ENCODE data around the gene CYSLTR2.

Gene CYSLTR2

GRCh38 chr13:48654511-48654910, 782 bp downstream of the CYSLTR2 start:
- H3K4me1 ChIP-seq (ENCODE audit: low read depth, poor library complexity, severe bottlenecking), result no peaks in the 10 kb centered on the region
- H3K36me3 ChIP-seq (ENCODE audit: insufficient read depth), result no peaks in the 10 kb centered on the region
- no peak overlapping the region for H3K9ac ChIP-seq
- H3K79me2 ChIP-seq (ENCODE audit: insufficient read depth, low read depth), result no peaks in the 10 kb centered on the region
- no peak overlapping the region for H3K27ac ChIP-seq
- H3K27me3 ChIP-seq (ENCODE audit: insufficient read depth, low read depth), result no peaks in the 10 kb centered on the region
- TF ChIP-seq, protein P1, sequence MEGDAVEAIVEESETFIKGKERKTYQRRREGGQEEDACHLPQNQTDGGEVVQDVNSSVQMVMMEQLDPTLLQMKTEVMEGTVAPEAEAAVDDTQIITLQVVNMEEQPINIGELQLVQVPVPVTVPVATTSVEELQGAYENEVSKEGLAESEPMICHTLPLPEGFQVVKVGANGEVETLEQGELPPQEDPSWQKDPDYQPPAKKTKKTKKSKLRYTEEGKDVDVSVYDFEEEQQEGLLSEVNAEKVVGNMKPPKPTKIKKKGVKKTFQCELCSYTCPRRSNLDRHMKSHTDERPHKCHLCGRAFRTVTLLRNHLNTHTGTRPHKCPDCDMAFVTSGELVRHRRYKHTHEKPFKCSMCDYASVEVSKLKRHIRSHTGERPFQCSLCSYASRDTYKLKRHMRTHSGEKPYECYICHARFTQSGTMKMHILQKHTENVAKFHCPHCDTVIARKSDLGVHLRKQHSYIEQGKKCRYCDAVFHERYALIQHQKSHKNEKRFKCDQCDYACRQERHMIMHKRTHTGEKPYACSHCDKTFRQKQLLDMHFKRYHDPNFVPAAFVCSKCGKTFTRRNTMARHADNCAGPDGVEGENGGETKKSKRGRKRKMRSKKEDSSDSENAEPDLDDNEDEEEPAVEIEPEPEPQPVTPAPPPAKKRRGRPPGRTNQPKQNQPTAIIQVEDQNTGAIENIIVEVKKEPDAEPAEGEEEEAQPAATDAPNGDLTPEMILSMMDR (conservative IDR thresholded peaks at IDR 0.05; ENCODE audit: low read depth, low read length), result no peak
- H4K20me1 ChIP-seq (ENCODE audit: insufficient read depth), result no peaks in the 10 kb centered on the region
- no peak overlapping the region for H3K4me2 ChIP-seq
- H2AFZ ChIP-seq (ENCODE audit: low read depth), result no peak overlapping the region
- no peak overlapping the region for H3K4me3 ChIP-seq (IDR thresholded peaks at IDR 0.05; ENCODE audit: insufficient read depth, low read depth, low read length)

DNA sequence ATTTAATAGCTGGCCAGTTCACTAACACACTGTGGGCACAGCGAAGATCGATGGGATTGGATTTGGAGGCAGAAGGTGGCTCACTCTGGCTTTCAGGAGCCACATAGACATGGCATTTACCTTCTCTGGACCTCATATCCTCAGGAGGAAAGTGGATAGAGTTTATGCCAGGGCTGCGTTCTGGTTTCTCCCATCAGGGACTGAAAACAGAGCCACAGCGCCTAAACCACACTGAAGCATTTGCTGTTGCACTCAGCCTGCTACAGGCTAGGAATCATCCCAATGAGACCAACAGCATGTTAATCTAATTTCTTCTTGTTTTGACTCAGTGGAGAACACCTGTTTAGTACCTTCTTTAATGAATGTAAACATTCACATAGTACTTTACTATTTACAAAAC, 1.6 kb downstream of the CYSLTR2 start:
- Histone ChIP-seq H3K79me2 (ENCODE audit: insufficient read depth, low read depth) (no peaks in the 10 kb centered on the region), H3K9ac (no peak overlapping the region), H3K27ac (no peak overlapping the region)

DNA sequence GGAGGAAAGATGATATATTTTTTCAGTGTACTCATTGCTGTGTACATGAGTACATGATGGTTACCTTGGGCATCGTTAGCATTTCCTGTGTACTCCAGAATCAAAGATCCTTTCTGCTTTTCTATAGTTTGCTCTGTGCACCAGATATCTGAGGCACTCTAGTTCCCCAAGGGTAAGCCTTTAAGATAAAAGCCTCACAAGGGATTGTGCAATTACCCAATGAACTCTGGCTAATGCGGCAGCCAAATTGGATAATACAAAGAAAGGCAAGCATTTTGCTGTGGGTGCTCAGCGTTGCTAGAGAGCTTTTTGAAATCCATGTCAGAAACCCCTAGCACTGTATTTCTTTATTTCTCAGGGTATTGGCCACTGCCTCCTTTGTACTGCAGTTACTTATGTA, 2.9 kb downstream of the CYSLTR2 start:
- Histone ChIP-seq H3K4me2 (no peak overlapping the region), H3K9ac (no peak overlapping the region)

More for the DNA sequence above, 1.6 kb downstream of the CYSLTR2 start:
- TF ChIP-seq, protein P1 (conservative IDR thresholded peaks at IDR 0.05; ENCODE audit: low read depth, low read length), result no peak
- Histone ChIP-seq H3K4me3 (IDR thresholded peaks at IDR 0.05; ENCODE audit: insufficient read depth, low read depth, low read length) (no peak overlapping the region), H2AFZ (ENCODE audit: low read depth) (no peak overlapping the region), H4K20me1 (ENCODE audit: insufficient read depth) (no peaks in the 10 kb centered on the region), H3K4me1 (ENCODE audit: low read depth, poor library complexity, severe bottlenecking) (no peaks in the 10 kb centered on the region), H3K27me3 (ENCODE audit: insufficient read depth, low read depth) (no peaks in the 10 kb centered on the region), H3K4me2 (no peak overlapping the region), H3K36me3 (ENCODE audit: insufficient read depth) (no peaks in the 10 kb centered on the region)

GRCh38 chr13:48660361-48661076, 6.8 kb downstream of the CYSLTR2 start:
- Histone ChIP-seq H3K9ac (no peak overlapping the region), H3K27ac (no peak overlapping the region), H4K20me1 (ENCODE audit: insufficient read depth) (no peaks in the 10 kb centered on the region), H2AFZ (ENCODE audit: low read depth) (no peak overlapping the region), H3K4me2 (no peak overlapping the region), H3K4me1 (ENCODE audit: low read depth, poor library complexity, severe bottlenecking) (no peaks in the 10 kb centered on the region), H3K36me3 (ENCODE audit: insufficient read depth) (no peaks in the 10 kb centered on the region), H3K4me3 (IDR thresholded peaks at IDR 0.05; ENCODE audit: insufficient read depth, low read depth, low read length) (no peak overlapping the region), H3K27me3 (ENCODE audit: insufficient read depth, low read depth) (no peaks in the 10 kb centered on the region), H3K79me2 (ENCODE audit: insufficient read depth, low read depth) (no peaks in the 10 kb centered on the region)
- TF ChIP-seq, protein P1 (conservative IDR thresholded peaks at IDR 0.05; ENCODE audit: low read depth, low read length), result no peak

More for the DNA sequence above, 2.9 kb downstream of the CYSLTR2 start:
- TF ChIP-seq, protein P1 (conservative IDR thresholded peaks at IDR 0.05; ENCODE audit: low read depth, low read length), result no peak
- Histone ChIP-seq H4K20me1 (ENCODE audit: insufficient read depth) (no peaks in the 10 kb centered on the region), H2AFZ (ENCODE audit: low read depth) (no peak overlapping the region), H3K4me3 (IDR thresholded peaks at IDR 0.05; ENCODE audit: insufficient read depth, low read depth, low read length) (no peak overlapping the region), H3K79me2 (ENCODE audit: insufficient read depth, low read depth) (no peaks in the 10 kb centered on the region), H3K27me3 (ENCODE audit: insufficient read depth, low read depth) (no peaks in the 10 kb centered on the region), H3K36me3 (ENCODE audit: insufficient read depth) (no peaks in the 10 kb centered on the region), H3K4me1 (ENCODE audit: low read depth, poor library complexity, severe bottlenecking) (no peaks in the 10 kb centered on the region), H3K27ac (no peak overlapping the region)

Measured in KMS-11 (cell line).